Adrenal gland (tissue), 5 donors: ENCODE data around the gene ATP8B1.

ENCODE experiments used
- POLR2A ChIP-seq, 2 donors: fragments of 450-650 bp; IDR thresholded peaks; one replicate each; pipeline ENCODE4 v1.6.1; 2017; ENCODE audit warnings: antibody characterized with exemption in 2 of 2, mild to moderate bottlenecking in 2 of 2, moderate library complexity in 1 of 2
- TF ChIP-seq, protein P1 (sequence below), 6 experiments: fragments of 450-650 bp in 4 of 6; fragments of 200-600 bp in 2 of 6; sonication (generic) in 1 of 6; IDR thresholded peaks; 1 replicate in 5 of 6; 2 replicates in 1 of 6; pipeline versions ENCODE4 v1.5.1 to v1.8.0; 2016 to 2021; ENCODE audit warnings: antibody characterized with exemption in 6 of 6, mild to moderate bottlenecking in 2 of 6, moderate library complexity in 1 of 6
- donor health status: DM: no; HTN: no; CAD: no.

- TF ChIP-seq, protein P1, sequence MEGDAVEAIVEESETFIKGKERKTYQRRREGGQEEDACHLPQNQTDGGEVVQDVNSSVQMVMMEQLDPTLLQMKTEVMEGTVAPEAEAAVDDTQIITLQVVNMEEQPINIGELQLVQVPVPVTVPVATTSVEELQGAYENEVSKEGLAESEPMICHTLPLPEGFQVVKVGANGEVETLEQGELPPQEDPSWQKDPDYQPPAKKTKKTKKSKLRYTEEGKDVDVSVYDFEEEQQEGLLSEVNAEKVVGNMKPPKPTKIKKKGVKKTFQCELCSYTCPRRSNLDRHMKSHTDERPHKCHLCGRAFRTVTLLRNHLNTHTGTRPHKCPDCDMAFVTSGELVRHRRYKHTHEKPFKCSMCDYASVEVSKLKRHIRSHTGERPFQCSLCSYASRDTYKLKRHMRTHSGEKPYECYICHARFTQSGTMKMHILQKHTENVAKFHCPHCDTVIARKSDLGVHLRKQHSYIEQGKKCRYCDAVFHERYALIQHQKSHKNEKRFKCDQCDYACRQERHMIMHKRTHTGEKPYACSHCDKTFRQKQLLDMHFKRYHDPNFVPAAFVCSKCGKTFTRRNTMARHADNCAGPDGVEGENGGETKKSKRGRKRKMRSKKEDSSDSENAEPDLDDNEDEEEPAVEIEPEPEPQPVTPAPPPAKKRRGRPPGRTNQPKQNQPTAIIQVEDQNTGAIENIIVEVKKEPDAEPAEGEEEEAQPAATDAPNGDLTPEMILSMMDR (IDR thresholded peaks at IDR 0.05): no peak
- no peak for TF ChIP-seq POLR2A (IDR thresholded peaks at IDR 0.05)
These were observed 115.1 kb downstream of the ATP8B1 start for GRCh38 chr18:57687970-57688369.
